Fibroblast of skin of left quadriceps (primary cell): ENCODE measurements around the gene NBEAL1.
"Not testable (repeated sequence)": the region's sequence is repeated elsewhere in the genome, so short reads cannot be mapped to it uniquely, and the experiment has no call there.

ENCODE experiments used
- DNase-seq, 2 experiments: peaks; one replicate each; pipeline ENCODE4 v3.0.0-alpha.2; 2013; ENCODE audit warnings: low read depth in 2 of 2

Gene NBEAL1

DNA sequence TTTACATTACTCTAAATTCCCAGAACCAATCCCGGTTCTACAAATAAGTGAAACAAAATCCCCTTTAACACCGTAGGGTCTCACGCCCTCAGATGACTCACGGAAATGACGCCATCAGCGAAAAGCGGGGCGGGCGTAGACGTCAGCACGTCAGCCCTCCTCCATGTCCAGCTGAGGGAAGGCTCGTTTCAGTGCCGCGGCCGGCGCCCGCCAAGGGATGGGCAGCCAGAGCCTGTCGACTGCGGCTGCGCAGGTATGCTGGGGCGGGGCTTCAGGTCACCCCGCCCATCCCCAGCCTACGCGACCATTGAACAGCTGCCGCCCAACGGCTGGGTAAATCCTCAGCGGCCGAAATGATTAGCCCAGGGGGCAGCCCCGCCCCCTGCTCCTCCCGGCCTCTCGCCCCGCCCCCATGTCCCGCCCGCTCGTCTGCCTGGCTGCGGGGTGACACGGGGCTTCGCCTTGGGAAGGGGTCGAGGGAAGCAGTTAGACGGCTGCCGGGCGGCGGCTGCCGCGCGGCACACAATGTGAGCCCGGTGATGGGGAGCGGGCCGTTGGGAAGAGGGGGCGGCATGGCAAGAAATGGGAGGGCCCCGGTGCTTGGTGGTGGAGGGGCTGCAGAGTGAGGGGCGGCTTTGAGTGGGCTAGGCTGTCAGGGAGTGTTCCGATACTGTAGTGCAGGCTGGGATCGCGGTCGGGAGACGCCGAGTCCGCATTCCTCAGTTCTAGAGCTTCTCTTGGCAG is at the start of gene NBEAL1:
Gene NBEAL1, plus strand, starts transcription at position 420 of the 744 bp plus-strand sequence. CDS start 1,510 bp downstream, outside the sequence.
- DNase-seq = peak; percentile 98

DNA sequence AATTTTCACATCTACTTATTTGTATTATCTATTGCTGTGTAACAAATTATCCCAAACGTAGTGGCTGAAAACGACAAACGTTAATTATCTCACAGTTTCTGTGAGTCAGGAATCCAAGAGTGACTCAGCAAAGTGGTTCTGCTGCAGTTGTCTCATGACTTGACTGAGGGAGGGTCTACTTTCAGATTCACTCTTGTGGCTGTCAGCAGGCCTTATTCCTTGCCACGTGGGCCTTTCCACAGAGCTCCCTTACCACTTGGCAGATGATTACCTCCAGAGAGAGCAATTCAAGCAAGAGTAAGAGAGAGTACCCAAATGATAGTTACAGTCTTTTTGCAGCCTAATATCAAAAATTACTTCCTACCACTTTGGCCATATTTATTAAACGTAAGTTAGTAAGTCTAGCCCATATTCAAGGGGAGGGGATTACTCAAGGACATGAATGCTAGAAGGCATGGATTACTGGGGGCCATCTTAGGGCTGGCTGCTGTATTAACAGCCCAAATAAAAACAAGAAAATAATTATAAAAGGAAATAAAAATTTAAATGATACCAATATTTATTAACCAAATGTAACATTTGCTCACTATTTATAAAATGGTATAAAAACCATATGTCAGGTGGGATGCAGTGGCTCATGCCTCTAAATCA is 48.7 kb upstream of the NBEAL1 start:
- DNase-seq = peak; percentile 9

DNA sequence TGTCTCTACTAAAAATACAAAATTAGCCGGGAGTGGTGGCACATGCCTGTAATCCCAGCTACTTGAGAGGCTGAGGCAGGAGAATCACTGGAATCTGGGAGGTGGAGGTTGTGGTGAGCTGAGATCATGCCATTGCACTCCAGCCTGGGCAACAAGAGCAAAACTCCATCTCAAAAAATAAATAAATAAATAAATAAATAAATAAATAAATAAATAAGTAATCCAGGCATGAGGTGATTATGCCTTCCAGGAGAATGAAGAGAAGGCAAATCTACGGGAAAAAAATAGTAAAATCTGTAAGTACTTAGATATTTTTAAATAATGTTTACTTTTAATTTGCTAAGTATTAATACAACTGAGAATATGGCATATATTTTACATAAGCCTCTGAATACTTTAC is 45.3 kb upstream of the NBEAL1 start:
- not testable (repeated sequence) for DNase-seq

DNA sequence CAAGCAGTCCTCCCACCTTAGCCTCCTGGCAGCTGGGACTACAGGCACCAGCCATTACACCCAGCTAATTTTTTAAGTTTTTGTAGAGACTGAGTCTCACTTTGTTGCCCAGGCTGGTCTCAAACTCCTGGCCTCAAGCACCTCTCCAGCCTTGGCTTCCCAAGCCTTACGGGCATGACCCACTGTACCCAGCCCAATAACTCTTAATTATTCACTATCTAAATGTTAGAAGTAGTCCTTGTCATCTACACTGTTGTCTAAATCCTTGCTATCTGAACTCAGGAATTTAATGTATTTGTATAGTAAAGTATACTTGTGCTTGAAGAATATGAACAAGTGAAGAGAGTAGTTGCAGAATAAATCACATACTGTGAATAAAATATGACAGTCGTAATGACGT is 37.9 kb upstream of the NBEAL1 start:
- no peak for DNase-seq

DNA sequence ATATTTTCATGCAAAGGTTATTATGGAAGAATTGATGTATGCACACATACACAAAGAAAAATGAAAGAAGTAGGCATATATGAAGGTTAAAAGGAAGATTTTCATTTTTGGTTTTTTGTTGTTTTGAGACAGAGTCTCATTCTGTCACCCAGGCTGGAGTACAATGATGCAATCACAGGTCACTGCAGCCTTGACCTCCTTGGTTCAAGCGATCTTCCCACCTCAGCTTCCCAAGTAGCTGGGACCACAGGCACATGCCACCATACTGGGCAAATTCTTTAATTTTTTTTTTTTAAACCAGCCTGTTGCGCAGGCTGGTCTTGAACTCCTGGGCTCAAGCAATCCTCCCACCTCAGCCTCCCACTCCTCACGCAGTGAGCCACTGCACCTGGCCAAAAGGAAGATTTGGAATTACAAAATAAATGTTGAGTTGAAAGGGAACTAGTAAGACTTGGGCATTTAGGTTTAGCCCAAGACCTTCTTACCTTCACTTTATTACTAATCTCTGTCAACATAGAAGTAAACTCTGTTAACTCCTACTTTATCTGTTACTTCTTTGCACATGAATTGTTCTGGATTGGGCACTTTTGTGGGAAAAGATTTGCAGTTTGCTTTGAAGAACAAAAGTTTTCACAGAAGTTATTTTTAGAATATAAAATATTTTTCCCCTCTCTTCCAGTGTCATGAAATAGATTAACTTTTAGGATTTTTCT is 31.7 kb upstream of the NBEAL1 start:
- no peak for DNase-seq

DNA sequence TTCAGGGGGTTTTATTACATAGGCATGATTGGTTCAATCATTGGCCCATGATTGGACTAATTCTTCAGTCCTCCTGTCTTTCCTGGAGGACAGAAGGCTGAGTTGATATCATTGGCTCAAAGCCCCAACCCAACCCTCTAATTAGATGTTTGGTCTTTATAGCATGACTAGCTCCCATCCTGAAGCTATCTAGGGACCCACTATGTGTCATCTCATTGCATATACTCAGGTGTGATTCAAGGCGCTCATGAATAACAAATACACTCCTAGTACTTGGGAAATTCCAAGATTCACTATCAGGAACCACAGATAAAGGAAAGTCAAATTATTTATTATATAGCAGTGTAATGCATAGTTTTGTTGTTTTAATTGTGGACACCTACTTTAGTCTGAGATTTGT is 24.9 kb upstream of the NBEAL1 start:
- DNase-seq = no peak

DNA sequence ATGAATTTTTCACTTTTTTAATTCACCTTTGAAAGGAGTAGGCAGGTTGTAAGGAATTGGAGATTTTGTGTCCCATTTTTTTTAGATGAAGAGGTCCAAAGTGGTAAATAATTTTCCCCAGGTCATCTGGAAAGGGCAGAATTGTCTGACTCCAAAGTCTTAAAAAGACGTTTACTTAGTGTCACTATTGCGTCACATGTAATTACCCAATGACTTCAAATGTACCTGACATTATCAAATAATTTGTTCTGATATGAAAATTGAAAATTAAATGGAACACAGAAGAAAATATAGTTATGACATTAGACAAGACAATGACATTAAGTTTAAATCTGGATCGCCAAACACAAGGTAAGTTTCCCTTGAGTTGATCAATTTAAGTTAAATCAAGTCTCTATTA is 24.2 kb upstream of the NBEAL1 start:
- no peak for DNase-seq

DNA sequence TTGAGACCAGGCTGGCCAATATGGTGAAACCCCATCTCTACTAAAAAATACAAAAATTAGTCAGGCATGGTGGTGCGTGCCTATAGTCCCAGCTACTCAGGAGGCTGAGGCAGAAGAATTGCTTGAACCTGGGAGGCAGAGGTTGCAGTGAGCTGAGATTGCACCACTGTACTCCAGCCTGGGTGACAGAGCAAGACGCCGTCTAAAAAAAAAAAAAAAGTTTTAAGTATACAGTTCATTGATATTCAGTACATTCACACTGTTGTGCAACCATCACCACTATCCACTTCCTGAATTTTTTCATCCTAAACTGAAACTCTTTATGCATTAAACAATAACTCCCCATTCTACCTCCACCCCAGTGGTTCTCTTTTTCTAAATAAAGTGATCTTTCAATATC is 17.6 kb upstream of the NBEAL1 start:
- DNase-seq = not testable (repeated sequence)

DNA sequence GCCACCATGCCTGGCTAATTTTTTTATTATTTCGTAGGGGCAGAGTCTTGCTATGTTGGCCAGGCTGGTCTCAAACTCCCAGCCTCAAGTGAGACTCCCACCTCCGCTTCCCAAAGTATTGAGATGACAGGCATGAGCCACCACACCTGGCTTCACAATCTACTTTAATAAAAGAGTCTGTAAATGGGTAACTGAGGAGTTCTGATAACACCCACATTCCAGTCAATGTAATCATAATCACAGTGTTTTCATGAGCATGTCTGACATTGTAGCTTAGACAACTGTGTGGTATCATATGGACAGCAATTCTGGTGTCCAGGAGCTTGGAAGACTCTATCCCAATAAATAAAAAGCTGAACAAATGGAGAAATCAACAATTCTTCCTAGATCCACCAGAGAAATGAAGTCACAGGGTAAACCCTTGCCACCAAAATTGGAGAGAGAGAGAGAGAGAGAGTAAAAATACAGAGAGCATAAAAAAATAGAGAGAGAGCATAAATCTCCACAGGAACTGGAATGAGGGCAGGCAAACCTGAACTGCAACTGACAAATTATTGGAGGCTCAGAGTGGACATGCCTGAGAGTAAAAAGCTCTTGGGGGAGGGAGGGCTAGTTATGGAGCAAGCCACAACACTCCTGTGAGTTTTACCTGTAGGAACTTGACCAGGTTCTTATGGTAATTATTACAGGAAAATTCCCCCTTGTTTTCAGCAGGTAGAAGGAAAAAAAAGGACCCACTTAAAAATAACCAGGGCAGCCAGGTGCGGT is 12.4 kb upstream of the NBEAL1 start:
- no peak for DNase-seq

DNA sequence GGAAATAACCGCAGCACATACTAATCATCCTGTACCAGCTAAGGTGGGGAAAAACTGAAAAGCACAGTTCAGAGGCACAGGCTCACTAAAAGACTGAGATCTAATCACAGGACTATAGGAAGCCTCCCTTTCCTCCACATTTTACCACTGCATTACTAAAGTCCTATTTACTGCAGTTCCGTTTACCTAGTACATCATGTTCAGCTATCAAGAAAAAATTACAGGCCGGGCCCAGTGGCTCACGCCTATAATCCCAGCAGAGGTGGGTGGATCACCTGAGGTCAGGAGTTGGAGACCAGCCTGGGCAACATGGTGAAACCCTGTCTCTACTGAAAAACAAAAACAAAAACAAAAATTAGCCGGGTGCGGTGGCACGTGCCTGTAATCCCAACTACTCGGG is 11.0 kb upstream of the NBEAL1 start:
- DNase-seq = no peak

DNA sequence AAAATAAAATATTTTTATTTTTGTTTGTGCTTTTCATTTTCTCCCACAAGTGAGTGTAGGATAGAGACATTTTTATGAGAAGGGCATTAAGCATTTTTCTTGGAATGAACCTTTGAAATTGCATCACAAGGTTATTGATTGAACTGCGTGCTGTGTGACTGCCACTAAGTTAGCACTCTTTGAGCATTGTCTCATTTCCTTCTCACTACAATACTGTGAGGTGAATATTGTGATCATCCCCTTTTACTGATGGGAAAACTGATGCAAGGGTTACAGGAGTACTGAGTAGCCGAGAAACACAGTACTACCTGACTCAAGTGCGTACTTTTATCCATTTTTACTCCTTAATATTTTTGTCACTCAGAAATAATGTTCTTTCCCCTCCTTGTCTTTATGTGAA is 2.0 kb downstream of the NBEAL1 start:
- DNase-seq = no peak

DNA sequence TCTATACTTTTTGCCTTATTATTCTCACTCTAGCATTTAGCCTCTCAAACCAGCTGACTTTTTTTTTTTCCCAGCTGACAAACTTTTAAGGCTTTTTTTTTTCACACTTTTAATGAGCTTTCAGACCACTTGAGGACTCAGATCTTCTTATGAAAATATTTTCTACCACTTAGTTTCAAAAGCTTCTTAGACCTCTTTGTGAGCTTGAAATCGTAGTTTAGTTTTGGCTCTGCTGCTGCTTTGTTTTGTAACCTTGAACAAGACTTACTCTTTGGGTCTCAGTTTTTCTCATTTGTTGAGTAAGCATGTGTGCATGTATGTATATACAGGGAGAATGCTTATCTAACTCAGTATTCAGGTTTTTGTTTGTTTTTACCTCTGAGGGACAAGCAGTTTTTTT is 3.5 kb downstream of the NBEAL1 start:
- no peak for DNase-seq

DNA sequence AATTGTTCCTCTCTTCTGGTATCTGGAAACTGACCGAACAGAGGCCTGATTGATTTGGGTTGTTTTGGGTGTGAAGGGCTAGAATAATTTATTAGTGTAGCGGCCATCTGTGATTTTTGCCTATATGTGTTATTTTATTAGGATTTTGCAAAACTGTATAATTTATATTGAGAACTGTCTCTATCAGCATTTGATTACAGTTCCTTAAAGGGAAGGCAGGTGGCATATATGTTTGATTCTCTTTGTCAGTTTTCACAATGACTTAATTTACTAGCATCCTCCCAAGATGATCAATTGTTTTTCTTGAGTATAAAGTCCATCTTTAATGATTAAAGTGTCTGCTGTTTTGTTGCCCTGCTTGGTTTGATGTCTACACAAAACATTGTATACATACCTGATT is 4.5 kb downstream of the NBEAL1 start:
- DNase-seq = no peak

DNA sequence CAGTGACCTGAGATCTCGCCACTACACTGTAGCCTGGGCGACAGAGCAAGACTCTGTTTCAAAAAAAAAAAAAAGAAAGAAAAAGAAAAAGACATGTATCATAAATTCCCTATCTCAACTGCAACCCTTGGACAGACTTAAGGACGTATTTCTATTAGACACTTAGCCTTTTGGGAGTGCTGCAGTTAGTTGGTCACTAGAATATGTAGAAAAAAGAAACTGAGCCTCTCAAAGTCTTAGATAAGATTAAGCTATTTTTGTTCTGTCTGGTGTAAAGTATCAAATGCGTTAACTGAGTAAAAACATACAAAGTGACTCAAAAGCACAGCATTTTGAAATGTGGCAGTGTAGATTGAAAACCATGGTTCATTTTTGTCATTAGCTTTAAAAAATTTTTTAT is 7.3 kb downstream of the NBEAL1 start:
- DNase-seq = no peak

DNA sequence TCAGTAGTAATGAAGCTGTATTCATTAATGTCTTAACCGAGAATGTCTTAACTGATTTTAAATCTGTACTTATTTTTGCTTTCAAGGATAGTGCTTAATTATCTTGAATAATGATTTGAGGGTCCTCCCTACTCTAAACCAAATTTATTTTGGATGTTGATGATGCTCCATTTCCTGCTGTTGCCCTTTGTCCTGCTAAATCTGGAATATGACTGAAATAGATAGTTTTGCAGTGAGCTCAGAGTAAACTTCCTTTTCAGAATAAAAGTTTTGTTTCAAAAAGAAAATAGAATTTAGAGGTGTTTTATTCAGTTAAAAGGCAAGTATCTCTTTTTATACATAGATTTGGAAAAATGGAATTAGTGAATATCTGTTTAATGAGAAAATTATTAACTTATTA is 8.1 kb downstream of the NBEAL1 start:
- DNase-seq = no peak

DNA sequence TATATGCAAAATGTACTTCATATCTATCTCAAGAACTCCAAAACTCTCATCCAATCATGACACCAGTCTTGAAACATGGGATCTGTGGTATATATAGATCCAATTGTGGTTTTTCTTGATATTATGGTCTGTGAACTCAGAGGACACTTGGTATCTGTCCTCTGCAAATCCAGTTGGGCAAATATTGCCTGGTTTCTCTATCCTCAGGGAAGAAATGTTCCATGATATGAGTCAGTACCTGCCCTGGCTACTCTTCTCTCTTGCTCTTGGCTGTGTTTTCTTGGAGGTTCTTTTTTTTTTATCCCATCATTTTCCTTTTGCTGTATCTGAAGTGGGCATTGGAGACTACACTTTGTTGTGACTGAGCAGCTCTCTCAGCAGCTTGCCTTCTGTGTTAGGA is 10.9 kb downstream of the NBEAL1 start:
- no peak for DNase-seq

DNA sequence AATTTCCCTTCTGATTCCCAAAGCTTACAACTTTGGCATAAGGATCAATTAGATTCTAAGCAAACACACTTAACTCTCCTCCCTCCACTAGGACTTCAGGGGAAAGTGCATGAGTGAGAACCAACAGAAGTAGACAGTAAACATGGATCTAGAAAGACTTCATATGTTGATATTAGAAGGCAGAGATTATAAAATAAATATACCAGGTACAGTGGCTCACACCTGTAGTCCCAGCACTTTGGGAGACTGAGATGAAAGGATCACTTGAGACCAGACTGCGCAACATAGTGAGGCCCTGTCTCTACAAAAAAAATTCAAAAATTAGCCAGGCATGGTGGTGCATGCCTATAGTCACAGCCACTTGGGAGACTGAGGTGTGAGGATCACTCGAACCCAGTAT is 15.9 kb downstream of the NBEAL1 start:
- no peak for DNase-seq

DNA sequence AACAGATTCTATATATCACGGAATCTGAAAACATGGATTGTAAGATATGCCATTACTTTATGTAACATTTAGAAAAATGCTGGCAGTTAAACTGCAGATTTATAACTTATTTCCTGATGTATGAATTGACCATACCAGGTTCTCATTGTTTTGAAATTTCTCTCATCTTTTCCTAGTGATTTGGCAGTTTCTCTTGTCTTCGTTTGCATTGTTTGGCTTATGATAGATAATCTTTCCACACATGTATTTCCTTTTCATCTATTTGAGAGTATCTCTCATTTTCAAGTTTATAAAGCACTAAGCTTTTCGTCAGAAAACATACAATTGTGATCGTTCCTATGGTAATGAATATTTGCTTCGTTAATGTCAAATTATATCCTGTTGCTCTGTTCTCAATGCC is 16.3 kb downstream of the NBEAL1 start:
- no peak for DNase-seq

DNA sequence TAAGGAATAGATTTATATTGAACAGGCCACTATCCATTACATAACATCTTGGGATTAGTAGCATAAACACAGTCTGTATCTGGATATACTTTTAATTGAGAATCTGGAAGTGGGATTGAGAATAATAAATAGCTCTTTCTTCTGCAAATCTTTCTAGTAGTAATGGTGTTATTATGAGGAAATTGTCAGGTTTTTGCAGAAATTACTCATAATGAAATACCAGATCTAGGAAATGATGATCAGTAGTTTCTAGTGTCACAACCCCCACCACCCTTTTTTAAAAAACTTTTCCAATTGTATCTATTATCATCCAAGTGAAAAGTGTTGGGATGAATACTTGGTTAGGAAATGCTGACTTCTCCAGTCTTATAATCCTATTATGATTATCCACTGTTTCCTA is 18.7 kb downstream of the NBEAL1 start:
- no peak for DNase-seq

DNA sequence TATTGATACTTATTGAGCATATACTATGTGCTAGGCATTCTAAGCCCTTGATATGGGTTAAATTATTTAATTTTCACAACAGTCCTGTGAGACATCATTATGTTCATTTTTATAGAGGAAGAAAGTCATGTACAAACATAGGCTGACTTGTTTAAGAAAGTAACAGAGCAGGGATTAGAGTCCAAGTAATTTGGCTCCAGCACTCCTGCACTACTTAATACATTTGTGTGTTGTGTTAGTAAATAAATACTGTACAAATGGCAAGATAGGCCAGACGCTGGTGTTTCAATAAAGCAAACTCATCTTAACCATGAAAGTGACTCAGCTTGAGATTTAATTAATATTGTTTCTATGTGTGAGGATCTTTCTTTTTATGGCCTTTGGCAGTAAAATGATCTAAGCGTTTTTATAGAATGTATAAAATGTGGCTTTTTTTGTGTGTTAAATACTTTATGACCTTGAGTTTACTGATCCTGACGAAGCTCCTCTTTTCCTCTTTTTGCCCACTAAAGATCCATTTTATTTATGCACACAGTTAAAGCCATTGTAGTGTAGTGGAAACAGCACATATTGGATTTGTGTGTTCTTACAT is 21.3 kb downstream of the NBEAL1 start:
- DNase-seq = no peak

DNA sequence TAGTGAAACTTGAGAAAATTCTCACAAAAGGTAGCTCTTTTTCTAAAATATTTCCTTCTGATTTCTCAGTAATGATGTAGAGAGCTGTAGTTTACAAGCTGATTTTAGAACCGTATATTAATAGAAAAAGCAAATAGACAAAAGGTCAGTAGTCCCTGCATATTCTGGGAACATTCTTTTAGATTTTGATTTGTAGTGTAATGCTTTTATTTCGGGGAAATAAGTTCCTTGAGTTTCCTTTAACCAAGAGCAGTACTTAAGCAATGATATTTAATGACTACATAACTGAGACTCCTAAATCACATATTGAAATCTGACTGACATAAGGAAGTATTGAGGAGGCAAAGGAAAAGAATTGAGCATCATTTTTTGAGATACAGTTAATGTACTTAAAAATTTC is 22.4 kb downstream of the NBEAL1 start:
- no peak for DNase-seq

DNA sequence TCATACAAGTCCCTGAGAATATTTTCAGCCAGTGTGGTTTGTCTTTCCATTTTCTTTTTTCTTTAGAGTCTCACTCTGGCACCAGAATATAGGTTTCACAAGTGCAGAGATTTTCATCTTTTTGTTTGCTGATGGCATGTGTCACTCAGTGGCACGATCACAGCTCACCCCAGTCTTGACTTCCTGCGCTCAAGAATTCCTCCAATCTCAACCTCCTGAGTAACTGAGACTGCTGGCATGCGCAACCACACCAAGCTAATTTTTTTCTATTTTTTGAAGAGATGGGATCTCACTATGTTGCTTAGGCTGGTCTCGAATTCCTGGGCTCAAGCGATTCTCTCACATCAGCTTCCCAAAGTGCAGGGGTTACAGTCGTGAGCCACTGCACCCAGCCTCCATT is 23.9 kb downstream of the NBEAL1 start:
- DNase-seq = no peak
